KBM-7 (cell line): ENCODE data around the gene CALD1.

Experiments used
- DNase-seq: peaks from one replicate; pipeline ENCODE4 v3.0.0-alpha.2; 2015
- in situ Hi-C: fragments of 300-500 bp; cut with MboI; formaldehyde crosslinking; loops from 2 replicates; pipeline ENCODE4 v1.14.3; 2020; ENCODE audit warnings: low sequenced_read_pairs, low pct_unique_long_range_greater_than_20kb, mixed read lengths

CALD1 gene, protein sequence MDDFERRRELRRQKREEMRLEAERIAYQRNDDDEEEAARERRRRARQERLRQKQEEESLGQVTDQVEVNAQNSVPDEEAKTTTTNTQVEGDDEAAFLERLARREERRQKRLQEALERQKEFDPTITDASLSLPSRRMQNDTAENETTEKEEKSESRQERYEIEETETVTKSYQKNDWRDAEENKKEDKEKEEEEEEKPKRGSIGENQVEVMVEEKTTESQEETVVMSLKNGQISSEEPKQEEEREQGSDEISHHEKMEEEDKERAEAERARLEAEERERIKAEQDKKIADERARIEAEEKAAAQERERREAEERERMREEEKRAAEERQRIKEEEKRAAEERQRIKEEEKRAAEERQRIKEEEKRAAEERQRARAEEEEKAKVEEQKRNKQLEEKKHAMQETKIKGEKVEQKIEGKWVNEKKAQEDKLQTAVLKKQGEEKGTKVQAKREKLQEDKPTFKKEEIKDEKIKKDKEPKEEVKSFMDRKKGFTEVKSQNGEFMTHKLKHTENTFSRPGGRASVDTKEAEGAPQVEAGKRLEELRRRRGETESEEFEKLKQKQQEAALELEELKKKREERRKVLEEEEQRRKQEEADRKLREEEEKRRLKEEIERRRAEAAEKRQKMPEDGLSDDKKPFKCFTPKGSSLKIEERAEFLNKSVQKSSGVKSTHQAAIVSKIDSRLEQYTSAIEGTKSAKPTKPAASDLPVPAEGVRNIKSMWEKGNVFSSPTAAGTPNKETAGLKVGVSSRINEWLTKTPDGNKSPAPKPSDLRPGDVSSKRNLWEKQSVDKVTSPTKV

DNA sequence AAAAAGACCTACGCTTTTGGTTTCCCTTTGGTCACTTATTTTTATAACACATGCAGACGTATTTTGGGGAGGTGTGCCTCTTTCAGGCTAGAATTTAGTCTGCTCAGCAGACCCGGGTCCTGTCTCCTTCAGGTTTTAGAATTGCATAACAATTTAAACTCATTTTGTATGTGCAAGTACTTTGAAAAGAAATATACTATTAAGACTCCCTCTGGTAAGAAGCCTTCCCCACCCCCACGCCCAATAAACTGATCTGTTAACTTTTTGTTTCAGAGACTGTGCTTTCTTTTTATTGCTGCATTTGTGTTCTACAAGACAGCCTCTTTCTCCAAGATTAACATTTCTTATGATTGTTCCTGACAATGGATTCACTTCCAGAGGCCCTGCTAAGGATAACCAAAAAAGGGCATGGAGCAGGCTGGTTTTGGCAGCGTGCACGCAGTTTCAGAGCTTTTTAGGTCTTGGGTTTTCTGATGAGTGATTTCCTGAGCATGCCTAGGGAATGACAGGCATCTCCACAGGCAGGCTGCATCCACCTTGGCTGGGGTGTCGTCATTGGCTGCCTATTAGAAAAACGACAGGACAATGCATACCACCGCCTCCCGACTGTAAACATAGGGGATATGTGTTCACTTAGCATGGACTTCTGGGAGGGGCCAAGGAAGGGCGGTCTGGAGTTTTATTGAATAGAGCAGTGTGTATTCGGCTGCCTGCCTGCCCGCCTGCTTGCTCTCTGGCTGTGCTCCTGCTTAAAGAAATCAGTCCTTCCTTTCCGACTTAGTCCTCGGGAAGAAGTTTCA lies at the start of gene CALD1:
CALD1 (plus strand) TSS at position 694 of the 800 bp plus-strand sequence. CDS start 88,100 bp downstream, outside the sequence.
- in situ Hi-C loops, result no loop called here
- no peak for DNase-seq

DNA sequence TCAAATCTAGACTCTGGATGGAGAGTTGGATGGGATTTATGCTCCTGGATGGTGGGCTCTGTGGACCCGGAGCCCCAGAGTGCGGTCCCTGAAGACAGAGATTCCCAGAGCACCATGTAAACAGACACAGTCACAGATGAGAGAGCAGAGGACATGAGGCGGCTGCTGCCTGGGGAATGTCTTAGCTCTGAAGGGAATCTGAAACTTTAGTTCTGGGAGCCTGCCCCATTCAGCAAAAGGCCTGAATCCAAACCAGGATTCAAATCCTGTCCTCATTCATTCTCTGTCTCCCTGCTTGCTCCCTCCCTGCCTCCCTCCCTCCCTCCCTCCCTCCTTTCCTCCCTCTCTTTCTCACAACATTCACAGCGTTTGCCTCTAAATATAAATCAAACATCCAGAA lies 49.5 kb upstream of the CALD1 start:
- in situ Hi-C loops, result no loop called here
- DNase-seq, result no peak

GRCh38 chr7:134730411-134730829 lies 49.0 kb upstream of the CALD1 start:
- in situ Hi-C loops, result no loop called here
- no peak for DNase-seq

GRCh38 chr7:134731616-134732015 lies 47.8 kb upstream of the CALD1 start:
- DNase-seq, result no peak
- in situ Hi-C loops, result no loop called here

DNA sequence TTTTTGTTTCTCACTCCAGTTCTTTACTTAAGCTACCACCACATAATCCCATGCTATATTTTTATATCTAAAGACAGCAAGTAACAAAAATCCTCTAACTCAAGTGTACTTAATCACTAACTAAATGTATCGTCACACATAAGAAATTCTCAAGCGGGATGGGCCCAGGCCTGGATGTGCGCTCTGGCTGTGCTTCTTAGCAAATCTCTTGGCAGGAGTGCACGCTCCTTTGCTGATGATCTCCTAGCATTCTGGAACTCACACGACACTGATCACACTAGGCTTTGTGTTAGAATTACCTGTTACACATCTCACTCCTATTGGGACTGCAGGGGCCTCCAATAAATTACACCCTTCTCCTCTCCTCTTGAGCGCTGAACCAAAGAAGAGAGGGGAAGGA lies 46.7 kb upstream of the CALD1 start:
- no peak for DNase-seq
- in situ Hi-C loops, result no loop called here

DNA sequence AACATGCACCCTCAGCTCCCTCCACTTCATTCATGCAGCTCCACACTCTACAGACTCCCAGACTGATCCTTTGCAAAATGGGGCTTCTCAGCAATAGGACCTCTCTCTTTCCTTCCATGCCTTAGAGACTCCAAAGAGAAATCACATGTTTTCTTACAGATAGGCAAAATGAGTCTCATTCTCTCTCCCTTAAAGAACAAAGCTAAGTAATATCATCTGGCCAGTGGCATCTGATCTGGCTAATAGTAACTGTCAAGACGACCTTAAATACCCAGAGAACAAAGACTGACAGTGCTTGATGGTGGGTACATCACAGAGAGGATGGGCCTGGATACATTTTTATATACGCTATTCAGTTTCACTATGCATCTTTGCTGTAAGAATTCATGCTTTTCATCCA lies 43.1 kb upstream of the CALD1 start:
- in situ Hi-C loops, result no loop called here
- no peak for DNase-seq

- in situ Hi-C loops, result no loop called here
- peak; percentile 42 for DNase-seq
These were observed 41.7 kb upstream of the CALD1 start for GRCh38 chr7:134737566-134738345.

DNA sequence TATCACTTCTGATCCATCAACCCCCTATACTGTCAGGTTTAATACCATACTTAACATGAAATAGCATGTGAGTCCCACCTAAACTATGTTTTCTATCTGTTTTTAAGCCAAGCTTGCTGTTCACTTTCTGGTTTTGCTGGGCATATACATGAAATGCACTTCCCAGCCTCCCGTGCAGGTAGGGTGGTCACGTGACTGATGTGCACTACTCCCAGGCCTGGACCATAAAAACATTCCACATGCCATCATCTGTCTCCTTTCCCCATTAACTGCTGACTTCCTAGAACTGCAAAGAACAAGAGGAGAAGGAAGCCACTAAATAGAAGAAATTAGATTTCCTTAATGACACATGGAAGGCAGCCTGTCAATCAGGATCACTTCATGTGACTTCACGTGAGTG lies 40.1 kb upstream of the CALD1 start:
- no peak for DNase-seq
- in situ Hi-C loops, result no loop called here

DNA sequence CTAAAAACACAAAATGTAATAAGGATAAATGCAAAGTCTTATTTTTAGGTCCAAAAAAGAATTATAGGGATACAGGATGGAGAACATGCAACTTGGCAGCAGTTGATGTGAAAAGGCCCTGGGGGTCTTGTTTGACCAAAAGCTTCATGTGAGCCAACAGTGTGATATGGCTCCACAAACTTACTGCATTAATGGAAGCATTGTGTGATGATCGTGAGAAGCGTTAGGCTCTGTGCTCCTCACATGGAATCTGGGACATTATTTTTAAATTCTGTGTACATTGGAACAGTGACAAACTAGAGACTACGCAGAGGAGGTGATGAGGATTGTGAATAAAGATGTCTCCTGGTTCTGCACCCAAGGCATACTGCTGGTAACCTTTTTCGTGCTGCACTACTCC lies 39.1 kb upstream of the CALD1 start:
- in situ Hi-C loops, result no loop called here
- DNase-seq, result no peak

- no peak for DNase-seq
- in situ Hi-C loops, result no loop called here
These were observed 37.4 kb upstream of the CALD1 start for GRCh38 chr7:134741907-134742635.

GRCh38 chr7:134742688-134743350 lies 36.6 kb upstream of the CALD1 start:
- no peak for DNase-seq
- in situ Hi-C loops, result no loop called here

DNA sequence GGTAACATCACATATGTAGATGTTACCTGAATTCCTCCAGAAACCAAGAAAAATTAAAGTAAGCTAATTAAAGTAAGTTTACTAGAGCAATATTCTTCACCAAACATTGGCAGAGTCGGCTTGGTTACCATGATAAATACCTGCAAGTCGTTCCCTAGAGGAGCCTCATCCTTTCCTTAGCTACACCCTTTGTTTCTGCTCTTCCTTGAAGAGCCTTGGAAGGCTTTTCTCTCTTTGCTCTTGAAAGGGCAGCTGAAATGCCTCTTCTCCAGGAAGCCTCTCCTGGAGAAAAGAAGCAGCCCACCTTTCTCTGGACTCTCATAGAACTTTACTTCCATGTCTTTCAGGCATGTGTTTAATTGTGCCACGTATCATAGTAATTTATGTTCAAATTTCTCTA lies 34.9 kb upstream of the CALD1 start:
- in situ Hi-C loops, result no loop called here
- no peak for DNase-seq

GRCh38 chr7:134747326-134747725 lies 32.1 kb upstream of the CALD1 start:
- in situ Hi-C loops, result no loop called here
- DNase-seq, result no peak

GRCh38 chr7:134750083-134751062 lies 29.1 kb upstream of the CALD1 start:
- in situ Hi-C loops, result no loop called here
- DNase-seq, result peak; percentile 50

DNA sequence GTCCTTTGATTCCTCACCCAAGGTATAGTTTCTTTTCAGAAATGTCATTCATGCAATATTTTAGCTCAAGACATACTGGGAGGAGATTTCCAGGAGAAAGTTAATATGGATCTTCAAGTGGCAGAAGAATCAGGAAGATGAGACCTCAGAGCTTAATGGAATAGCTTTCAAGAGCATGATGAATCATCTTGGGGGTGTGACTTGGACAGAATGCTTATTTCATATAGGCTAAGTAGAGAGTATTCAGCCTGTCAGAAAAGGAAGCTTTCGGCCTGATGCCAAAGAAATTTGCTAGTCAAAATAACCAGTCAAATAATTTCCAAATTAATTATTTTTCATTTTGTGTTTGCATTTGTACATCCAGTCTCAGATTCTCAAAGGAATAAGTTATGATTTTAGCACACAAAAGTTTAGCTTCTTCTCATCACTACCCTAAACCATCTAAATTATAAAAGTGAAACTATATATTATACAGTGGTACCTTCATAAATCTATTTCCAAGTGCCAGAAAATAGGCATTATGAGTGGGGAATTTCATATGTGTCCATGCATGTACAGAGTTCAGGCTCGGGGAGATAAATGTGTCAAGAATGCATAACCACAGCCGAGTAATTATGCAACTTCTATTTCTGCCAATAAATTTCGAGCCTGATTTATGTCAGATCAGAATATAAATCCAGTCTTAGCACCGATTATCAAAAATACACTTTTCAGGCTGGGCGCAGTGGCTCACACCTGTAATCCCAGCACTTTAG lies 27.3 kb upstream of the CALD1 start:
- in situ Hi-C loops, result no loop called here
- no peak for DNase-seq

GRCh38 chr7:134755422-134756022 lies 23.9 kb upstream of the CALD1 start:
- DNase-seq, result no peak
- in situ Hi-C loops, result no loop called here
